H1 (cell line): ENCODE results near the gene ADAM12. TPM values are rescaled to one million over a fixed set of nuclear protein-coding genes. Genes with fewer than 3 reads are reported as not detected.

Experiments
- CBX5 ChIP-seq: fragments of 300-800, 300-1000 bp; sonication (generic); IDR thresholded peaks from 2 replicates; pipeline ENCODE4 v1.7.1; 2016; ENCODE audit warnings: antibody characterized with exemption, low read length, low read depth
- JUND ChIP-seq: IDR thresholded peaks from 2 replicates; pipeline ENCODE4 v1.6.1; 2011; ENCODE audit warnings: mild to moderate bottlenecking, improper control_type of control experiment, low read length
- TBP ChIP-seq: IDR thresholded peaks from 2 replicates; pipeline ENCODE4 v1.6.1; 2011; ENCODE audit warnings: low read depth, low read length, improper control_type of control experiment
- polyA plus RNA-seq, 7 experiments: library from polyadenylated mRNA; depleted of rRNA in 3 of 7; stranded (reverse) in 5 of 7; unstranded in 2 of 7; fragments of >200 nt in 5 of 7; fragments of 200-250 nt in 2 of 7; gene quantifications; 1 replicate in 5 of 7; 2 replicates in 1 of 7; 4 replicates in 1 of 7; pipeline versions ENCODE4 v1.2.1 to v1.2.3, GENCODE V29; 2011 to 2013; ENCODE audit warnings: missing spikeins in 2 of 7, mixed read lengths in 2 of 7
- total RNA-seq: library from RNA; stranded (reverse); fragmentation: NEBNext Ultra II Directional; extraction: Animal tissue kit (Norgen Biotek cat#: 25700); gene quantifications from 2 replicates; pipeline ENCODE4 v1.2.1, GENCODE V29; 2021

Gene ADAM12
- total and polyA plus RNA-seq, 2 of the 8 experiments (the other 6 are each of a cell fraction or from before 2014, with no cell fraction given), result 0.07 to 0.17 TPM

- TF ChIP-seq TBP, result no peak
- TF ChIP-seq JUND, result no peak
- TF ChIP-seq CBX5, result no peak
Measured at GRCh38 chr10:126001576-126001975, 386.7 kb downstream of the ADAM12 start (continued).
